ENCODE measurements around the gene CYP27C1.
"Not testable (repeated sequence)": the region's sequence is repeated elsewhere in the genome, so short reads cannot be mapped to it uniquely, and the experiment has no call there.

Gene CYP27C1

GRCh38 chr2:127220102-127220767 is at the start of gene CYP27C1:
CYP27C1 (minus strand) TSS chr2:127220299; CDS start chr2:127220270, 29 bp downstream.
- no peak for DNase-seq

DNA sequence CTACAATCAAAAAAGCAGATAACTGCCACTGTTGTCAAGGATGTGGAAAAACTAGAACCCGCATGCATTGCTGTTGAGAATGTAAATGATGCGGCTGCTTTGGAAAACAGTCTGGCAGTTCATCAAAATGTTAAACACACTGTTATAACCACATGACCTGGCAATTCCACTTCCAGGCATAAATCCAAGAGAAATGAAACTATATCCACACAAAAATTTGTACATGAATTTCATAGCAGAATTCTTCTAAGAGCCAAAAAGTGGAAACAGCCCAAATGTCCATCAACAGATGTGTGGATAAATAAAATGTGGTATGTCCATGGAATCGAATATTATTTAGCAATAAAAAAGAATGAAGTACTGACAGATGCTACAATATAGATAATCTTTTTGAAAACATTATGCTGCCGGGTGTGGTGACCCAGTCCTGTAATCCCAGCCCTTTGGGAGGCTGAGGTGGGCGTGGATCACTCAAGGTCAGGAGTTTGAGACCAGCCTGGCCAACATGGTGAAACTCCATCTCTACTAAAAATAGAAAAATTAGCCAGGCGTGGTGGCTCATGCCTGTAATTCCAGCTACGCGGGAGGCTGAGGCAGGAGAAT is 41.8 kb upstream of the CYP27C1 start:
- no peak for DNase-seq

- no peak for DNase-seq
These were observed 39.3 kb upstream of the CYP27C1 start for GRCh38 chr2:127259355-127259754.

DNA sequence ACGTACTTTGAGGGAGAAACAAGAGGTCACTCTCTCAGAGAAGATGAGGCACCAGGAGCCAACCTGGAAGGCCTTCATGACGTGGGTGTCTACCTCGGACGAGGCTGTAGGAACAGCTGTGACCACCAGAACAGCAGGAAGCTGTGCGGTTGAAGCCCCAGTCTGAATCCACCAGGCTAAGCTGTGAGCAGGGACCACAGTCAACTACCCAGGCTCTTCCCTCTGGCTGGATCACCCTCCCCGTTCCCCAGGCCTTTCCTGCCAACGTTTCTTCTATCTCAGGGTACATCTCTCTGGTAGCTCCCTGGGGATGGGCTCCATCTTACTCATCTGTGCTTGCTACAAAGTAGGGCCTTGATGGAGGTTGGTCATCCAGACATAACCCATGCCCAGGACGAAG is 36.8 kb upstream of the CYP27C1 start:
- DNase-seq = no peak

DNA sequence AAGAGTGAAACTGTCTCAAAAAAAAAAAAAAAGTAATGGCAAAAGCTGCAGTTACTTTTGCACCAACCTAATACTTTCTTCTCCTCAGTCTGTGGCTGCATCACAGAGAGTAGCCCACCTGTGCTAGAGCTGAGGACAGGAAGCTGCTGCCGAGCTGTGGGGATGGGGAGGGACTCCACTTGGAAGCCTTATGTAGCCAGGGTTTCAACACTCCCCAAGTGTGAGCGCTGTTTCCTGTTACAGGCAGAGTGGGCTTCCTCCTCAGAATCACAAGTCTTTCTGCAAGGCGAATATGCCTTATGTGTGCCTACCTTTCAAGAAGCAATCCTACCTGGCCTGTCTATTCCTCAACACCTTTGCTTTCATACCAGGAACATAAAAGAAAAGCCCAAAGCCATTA is 36.3 kb upstream of the CYP27C1 start:
- no peak for DNase-seq

DNA sequence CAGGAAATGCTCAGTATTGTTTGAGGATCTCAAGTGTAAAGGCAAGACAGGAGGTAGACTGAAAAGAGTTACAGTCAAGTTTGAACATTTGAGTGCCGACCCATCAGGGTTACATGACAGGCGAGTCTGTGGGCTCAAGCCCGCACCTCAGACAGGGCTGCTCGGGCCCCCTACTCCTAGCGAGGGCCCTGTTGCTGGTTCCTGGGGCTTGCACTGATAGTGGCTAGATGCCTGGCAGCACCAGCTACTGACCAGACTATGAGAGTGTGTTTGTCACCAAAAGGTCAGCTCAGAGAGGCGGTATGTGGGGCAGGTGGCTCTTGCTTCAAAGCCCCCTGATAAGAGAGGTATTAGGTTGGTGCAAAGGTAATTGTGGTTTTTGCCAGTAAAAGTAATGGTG is 35.6 kb upstream of the CYP27C1 start:
- DNase-seq = no peak

DNA sequence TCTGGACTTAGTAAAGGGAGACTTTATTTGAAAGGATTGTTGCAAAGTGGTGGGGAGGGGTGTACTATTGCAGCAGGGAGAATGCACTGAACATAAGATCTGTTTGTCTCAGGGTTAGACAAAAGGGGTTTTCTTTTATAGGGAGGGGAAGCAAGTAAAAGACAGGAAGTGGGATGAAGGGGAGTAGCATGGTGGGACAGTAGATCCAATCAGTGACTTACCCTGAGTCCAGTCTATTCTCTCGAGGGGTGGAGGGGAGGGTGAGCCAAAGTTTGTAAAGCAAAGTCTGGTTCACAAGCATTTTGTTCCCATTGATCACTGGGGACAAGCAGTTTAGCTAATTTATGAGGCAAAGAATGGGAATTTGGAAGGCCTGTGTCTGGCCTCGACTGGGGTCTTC is 35.0 kb upstream of the CYP27C1 start:
- DNase-seq = no peak

DNA sequence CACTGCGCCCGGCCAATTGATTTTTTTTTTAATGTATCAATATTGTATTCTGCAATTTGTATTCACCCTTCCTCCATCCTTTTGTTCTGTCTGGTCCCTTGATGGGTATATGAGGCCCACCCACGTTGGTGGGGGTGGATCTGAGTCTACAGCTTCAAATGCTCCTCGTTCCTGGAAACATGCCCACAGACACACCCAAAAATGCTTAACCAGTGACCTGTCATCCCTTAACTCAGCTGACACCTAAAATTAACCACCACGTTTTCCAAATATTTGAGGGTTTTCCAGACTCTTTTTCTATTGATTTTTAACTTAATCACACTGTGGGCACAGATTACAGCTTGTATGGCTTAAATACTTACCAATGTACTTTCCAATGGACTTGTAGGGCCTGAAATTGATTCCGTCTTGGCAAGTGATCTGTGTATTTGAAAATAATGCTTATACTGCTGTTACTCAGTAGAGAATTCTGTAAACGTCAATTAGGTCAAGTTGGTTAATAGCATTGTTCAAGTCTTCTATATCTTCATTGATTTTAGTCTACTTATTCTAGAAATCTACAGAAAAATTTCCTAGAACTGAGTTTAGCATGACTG is 34.4 kb upstream of the CYP27C1 start:
- DNase-seq = no peak

DNA sequence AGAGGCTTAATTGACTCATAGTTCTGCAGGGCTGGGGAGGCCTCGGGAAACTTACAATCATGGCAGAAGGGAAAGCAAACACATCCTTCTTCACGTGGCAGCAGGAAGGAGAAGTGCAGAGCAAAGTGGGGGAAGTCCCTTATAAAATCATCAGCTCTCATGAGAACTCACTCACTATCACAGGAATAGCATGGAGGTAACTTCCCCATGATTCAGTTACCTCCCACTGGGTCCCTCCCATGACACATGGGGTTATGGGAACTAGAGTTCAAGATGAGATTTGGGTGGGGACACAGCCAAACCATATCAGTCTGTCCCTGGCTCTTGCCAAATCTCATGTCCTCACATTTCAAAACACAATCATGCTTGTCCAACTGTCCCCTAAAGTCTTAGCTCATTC is 21.1 kb upstream of the CYP27C1 start:
- not testable (repeated sequence) for DNase-seq

DNA sequence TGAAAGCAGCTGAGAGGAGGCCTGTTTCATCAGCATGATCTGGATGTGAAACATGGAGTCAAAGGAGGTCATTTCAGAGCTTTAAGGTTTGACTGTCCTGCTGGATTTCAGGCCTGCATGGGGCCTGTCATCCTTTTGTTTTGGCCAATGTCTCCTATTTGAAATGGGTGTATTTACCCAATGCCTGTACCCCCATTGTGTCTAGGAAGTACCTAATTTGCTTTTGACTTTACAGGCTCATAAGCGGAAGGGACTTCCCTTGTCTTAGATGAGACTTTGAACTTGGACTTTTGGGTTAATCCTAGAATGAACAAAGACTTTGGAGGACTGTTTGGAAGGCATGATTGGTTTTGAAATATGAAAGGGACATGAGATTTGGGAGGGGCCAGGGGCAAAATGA is 19.3 kb upstream of the CYP27C1 start:
- DNase-seq = no peak

- not testable (repeated sequence) for DNase-seq
These were observed 17.7 kb upstream of the CYP27C1 start for GRCh38 chr2:127237768-127238167.

DNA sequence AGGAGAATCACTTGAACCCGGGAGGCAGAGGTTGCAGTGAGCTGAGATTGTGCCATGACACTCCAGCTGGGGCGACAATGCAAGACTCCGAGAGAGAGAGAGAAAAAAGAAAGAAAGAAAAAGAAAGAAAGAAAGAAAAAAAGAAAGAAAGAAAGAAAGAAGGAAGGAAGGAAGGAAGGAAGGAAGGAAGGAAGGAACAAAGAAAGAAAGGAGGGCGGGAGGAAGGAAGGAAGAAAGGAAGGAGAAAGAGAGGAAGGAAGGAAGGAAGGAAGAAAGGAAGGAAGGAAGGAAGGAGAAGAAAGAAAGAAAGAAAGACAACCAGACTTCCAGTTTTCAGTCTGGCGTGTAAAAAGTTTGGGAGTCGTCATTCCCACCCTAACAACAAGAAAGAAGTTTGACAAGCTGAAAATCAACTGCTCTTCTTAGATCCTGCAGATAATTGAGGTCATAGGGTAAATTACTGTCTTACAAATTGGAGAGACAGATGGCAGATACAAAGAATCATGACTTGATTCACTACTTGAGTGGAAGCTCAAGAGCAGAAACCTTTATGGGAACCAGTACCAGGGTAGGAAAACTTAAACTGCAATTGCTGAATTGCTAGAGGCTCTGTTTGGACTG is 15.1 kb upstream of the CYP27C1 start:
- DNase-seq = no peak

DNA sequence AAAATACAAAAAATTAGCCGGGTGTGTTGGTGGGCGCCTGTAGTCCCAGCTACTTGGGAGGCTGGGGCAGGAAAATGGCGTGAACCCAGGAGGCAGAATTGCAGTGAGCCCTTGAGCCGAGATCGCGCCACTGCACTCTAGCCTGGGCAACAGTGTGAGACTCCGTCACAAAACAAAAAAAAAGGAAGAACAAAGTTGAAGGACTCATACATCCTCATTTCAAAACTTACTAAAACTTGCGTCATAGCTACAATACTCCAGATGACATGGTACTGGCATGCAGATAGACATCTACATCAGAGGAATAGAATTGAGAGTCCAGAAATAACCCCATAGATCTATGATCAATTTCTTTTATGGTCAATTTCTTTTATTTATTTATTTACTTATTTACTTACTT is 13.6 kb upstream of the CYP27C1 start:
- no peak for DNase-seq

GRCh38 chr2:127231130-127231865 is 11.2 kb upstream of the CYP27C1 start:
- DNase-seq = no peak

- DNase-seq = no peak
These were observed 9.5 kb upstream of the CYP27C1 start for GRCh38 chr2:127229555-127229954.

DNA sequence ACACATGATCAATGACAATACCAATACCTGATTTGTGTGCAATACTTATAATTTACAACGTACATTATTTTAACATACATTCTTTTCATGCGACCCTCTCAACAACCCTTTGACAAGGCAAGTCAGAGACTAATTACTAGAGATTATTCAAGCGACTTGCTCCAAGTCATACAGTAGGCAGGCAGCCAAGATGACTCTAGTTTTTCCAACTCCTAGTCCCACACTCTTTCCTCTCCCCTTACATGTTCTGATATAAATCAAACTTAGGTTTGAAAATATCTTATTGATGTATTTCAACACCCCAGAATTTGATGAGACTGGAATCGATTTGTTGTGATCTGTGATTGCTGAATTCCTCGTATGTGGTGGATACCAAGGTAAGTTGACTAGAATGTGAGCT is 8.0 kb upstream of the CYP27C1 start:
- DNase-seq = no peak

- not testable (repeated sequence) for DNase-seq
These were observed 7.2 kb upstream of the CYP27C1 start for GRCh38 chr2:127227264-127227660.

DNA sequence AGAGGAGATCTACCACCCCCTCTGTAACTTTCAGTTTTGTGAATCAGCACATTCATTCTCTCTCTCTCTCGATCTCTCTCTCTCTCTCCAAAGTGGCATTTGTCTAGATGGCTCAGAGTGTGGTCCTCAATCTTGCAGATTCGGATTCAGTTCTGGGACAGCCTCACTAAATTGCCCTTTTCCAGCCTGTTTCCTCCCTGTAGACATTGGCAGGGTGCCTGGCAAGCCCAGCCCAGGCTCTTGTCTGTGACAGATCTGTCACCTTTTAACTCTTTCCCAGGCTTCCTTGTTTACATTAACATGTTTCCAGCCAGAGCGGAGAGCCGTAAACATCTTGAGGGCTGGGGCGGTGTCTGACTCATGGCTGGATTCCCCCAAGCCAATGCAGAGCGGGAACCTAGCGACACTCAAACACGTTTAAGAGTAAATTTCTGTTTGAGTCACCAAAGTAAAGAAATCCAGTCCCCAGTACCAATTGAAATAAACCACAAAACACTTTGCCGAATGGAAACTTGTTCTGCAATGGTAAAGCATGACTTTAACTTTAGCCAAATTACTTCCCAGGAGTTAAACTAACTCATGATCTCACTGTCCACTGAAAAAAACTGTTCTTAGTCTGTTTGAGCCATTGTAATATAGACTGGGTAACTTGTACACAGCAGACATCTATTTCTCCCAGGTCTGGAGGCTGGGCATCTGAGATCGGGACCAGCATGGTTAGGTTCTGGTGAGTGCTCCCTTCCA is 6.6 kb upstream of the CYP27C1 start:
- peak; percentile 72 for DNase-seq

DNA sequence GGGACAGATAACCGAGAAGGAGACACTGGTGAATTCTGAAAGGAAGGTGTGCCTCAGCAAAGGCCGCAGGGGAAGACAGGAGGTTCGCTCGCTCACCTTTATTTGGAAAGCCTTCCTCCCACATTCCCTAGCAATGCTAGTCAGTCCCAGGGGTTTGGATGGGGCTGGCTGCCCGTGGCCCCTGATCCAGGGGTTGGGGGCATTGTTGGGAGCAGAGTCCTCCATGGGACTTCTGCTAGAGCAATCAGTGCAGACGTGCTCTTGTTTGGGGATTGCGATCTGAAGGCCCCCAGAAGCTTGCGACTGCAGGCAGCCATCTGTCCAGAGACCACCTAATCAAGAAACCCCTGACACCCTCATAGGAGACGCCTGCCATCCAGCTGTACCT is 6.0 kb upstream of the CYP27C1 start:
- DNase-seq = no peak

DNA sequence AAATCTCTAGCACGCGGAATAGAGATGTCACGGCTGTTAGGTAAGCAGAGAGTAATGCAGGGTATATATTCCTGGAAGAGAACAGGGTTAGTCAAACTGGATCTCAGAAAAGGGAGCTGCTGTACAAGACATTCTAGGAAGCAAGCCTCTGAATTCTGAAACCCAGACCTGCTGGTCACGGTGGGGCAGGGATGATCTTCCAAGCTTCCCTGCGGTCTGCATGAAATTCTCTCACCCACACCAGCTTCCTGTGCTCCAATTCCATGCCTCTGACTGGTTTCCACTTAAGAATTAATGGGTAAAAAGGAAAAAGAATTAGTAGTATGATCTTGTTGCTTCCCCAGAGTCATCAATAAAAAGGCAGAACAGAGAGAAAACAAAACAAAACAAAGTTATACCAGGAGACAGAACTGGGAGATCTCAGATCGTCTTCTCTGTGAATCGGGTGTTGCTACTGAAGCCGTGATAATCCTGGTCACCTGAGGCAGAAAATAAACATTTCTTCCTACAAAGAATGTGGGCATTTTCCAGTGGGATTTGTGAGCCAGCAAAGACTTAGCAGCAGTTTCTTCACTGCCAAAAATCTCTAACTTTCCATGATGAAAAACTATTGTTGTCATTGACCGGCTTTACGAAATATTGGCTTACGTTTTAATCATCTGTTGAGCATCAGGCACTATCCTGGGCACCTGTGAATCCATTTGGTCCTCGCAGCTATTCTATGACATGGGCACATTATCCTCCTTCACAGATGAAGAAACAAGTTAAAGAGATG is 5.3 kb upstream of the CYP27C1 start:
- DNase-seq = no peak

GRCh38 chr2:127224135-127224534 is 4.0 kb upstream of the CYP27C1 start:
- DNase-seq = not testable (repeated sequence)

All from T1000 (cell line).